NCI-H510A (cell line): ENCODE measurements around the gene SPHK2.

Source experiments
- DNase-seq: peaks from one replicate; lab custom pipeline; 2025; lab: John Stamatoyannopoulos, UW

SPHK2 gene

DNA sequence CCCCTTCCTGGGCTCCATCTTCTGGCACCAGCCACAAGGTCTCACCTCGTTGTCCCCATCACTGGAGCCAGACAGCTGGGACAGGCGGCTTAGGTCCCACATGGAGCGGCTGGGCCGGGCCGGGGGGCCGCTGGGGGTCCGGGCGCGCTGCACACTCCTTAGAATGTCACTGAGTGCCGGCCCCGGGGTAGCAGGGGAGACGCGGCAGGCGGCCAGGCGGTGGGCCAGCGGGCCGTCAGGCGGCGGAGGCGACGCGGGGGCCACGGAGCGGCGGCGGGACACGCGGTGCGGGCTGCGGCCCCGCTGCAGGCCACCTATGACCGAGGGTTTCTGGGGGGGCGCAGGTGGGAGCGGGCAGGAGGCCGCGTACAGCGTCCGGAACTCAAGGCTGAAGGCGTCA is 15.9 kb upstream of the SPHK2 start:
- no peak for DNase-seq

DNA sequence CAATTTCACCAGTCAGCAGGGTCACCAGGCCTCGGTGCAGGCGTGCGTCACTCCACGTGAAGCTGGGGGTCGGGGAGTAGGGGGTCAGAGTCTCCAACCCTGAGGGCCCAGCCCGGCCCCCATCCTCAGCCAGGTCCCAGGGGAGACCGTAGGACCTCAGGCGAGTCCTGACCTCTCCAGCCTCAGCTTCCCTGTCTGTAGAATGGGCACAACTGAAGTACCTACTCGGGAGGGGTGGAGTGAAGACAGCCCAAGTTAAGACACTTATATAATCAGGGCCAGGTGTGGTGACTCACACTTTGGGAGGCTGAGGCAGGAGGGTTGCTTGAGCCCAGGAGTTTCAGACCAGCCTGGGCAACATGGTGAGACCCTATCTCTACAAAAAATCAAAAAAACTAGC is 15.5 kb upstream of the SPHK2 start:
- no peak for DNase-seq

DNA sequence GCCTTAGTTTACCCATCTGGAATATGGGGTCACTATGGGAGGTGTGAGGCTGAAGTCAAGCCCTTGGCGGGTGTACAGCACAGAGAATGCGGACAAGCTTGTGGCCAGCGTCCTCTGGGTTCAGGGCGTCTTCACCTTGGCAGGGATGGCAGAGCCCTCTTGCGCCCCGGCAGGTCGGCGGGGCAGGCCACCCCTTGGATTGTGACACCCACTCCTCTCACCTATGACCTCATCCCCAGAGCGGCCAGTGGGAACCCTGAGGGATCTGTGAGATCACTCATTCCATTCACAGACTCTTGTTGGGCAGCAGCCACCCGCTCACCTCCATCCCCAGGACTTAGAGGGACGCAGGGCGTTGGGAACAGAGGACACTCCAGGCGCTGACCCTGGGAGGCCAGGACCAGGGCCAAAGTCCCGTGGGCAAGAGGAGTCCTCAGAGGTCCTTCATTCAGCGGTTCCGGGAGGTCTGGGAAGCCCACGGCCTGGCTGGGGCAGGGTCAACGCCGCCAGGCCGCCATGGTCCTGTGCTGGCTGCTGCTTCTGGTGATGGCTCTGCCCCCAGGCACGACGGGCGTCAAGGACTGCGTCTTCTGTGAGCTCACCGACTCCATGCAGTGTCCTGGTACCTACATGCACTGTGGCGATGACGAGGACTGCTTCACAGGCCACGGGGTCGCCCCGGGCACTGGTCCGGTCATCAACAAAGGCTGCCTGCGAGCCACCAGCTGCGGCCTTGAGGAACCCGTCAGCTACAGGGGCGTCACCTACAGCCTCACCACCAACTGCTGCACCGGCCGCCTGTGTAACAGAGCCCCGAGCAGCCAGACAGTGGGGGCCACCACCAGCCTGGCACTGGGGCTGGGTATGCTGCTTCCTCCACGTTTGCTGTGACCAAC is 12.6 kb upstream of the SPHK2 start, which contains the start of gene SPACA4:
TSS of gene SPACA4 (plus strand) at position 280 of the 896 bp plus-strand sequence. CDS start at position 517, 237 bp downstream.
- DNase-seq: no peak

DNA sequence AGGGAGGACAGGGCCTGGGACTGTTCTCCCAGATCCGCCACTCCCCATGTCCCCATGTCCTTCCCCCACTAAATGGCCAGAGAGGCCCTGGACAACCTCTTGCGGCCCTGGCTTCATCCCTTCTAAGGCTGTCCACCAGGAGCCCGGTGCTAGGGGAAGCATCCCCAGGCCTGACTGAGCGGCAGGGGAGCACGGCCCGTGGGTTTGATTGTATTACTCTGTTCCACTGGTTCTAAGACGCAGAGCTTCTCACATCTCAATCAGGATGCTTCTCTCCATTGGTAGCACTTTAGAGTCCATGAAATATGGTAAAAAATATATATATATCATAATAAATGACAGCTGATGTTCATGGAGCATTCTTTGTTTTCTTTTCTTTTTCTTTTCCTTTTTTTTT is 11.9 kb upstream of the SPHK2 start:
- no peak for DNase-seq

DNA sequence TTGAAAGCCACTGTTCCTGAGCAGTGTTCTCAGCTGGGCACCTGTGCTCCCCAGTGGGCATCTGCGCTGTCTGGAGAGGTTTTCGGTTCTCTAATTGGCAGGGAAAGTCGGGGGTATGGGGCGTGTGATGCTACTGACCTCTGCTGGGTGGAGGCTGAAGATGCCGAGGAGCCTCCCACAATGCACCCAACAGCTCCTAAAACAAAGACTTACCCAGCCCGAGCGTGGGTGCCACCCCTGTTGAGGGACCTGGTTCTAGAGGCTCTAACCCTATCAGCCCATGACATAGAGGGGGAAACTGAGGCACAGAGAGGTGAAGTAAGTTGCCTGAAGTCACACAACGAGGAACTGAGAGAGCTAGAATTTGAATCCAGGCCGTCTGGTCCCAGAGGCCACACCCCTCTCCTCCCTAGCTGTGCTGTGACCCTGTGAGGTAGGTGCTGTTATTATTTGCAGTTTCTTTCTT is 10.5 kb upstream of the SPHK2 start:
- no peak for DNase-seq

DNA sequence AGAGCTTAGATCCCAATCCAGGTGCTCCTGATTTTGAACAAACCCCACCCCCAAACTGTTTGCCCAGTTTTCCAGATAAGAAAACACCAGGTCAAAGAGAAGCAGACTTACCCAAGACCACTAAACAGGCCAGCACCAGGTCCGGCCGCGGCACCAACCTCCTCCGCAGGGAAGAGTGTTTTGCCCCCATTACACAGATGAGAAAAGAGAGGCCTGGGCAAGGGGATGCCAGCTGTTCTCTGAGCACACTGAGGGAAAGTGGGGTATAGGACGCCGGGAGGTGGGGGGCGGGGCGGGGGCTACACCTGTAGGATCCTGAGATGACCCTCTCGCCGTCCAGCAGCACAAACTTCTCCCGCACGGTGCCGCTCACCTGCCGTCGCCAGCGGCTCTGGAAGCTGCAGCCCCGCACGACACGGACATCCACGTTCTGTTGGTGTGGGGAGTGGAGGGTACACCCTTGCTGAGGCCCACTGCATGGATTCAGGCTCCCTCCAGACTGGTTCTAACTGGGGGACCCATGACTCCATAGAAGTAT is 9.7 kb upstream of the SPHK2 start:
- DNase-seq: no peak

DNA sequence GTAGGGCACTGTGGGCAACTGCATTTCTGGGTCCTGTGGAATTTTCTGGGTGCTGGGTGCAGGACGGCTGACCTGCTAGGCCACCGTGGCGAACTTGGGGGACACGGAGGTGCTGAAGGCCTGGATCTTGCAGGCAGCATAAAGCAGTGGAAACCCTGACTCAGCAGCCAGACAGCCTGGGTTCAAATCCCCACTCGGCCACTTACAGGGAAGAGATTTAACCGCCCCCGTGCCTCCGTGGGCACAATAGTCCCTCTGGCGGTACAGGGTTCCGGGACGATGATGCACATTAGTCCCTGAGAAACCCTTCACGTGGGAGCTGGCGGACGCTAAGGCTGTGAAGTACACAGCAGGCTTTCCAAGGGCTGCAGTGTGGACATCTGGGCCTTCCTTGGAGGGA is 7.4 kb upstream of the SPHK2 start:
- DNase-seq: no peak

DNA sequence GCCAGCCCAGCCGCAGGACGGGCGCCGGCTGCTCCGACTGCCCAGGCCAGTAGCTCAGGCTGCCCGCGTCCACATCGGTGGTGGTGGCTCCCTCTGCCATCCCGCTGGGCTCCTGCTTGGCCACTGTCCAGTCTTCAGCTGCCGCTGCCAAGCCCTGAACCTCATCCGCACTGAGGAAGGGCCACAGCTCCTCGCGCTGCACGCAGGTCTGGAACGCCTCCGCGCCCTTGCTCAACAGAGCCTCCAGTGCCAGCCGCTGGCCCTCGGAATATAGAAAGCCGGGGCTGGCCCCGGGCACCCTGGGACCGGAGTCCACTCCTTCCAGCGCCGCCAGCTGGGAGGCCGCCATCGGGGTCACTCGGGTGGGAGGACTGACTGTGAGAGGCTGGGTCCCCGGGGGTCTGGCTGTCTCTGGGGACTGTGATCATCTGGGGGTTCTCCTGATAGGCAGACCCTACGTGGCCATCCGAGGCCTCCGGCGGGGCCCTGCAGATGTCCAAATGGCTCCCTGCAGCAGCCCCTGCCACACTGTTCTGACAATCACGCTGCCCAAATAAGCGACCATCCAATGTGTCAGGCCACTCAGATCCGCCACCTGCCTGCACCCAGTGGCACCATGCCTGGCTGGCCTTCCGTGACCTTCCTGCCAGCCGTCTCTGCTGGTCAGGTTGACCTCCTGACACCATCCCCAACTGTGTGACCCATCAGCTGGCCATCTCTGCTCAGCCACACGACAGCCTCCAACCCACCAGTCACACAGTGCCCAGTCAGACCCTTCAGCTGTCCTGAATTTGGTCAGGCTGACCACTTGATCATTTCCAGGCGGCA is 6.1 kb upstream of the SPHK2 start:
- no peak for DNase-seq

DNA sequence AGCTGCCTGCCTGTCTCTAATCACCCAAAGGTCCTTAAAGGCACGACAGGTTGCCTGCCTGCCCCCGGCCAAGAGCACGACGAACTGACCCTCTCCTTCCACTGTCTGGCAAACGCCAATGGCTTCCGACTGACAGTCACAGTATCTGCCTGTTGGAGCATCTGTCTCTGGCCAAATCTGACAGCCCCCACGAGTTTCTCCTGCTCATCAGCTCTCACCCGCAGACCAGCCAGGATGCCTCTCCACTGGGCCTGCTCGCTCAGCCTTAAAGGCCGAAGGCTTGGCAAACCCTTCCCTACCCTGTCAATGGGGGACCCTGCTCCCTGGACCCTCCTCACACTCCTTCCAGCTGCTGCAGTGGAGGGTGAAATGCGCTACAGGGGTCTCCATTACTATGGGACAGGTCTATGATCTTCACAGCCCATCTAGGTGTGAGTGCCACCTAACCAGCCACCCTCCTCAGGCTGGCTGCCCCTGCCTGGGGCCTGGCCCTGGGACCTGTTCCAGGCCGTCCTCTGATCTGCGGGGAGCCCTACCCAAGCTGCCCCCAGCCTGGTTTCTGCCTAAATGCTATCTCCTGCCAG is 5.4 kb upstream of the SPHK2 start:
- no peak for DNase-seq

DNA sequence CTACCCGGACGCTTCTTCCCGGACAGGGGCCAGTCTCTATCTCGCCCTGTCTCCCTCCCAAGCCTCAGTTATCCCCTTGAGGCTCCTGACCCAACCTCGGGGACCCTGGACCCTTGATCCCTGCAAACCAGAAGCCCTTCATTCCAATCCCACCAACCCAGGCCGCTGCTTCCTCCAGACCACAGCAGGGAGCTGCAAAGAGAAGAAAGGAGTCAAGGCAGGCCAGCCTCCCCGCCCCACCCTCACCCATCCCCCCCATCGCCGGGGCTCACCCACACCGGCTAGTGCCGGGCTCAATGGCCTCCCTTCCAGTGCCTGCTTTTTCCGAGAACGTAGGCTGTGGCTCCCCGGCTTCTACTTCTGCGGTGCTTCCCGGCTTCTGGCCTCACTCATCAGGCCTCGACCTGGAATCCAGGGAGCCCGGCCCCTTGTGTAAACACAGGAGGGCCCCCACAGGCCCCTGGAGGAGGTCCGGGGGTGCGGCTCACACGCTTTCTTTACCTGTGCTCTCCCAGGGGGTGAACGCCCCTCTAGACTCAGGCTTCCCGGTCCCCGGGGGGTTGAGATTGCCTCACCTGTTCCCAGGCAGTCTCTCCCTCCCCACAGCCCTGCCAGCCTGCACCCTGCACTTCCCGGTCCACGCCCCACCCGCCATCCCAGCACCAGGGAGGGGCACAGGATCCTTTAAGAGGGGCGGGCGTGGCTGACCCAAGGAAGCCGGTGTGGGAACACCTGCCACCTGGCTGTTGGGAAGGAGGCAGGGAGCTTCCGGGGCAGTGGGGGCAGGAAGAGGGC is 4.7 kb upstream of the SPHK2 start, which contains the start of gene FAM83E:
TSS of gene FAM83E (minus strand) at position 641 of the 795 bp plus-strand sequence. CDS start 1,704 bp downstream, outside the sequence.
- peak; percentile 93 for DNase-seq

GRCh38 chr19:48615231-48616040 is 3.9 kb upstream of the SPHK2 start:
- DNase-seq: no peak

GRCh38 chr19:48616041-48616436 is 3.3 kb upstream of the SPHK2 start:
- DNase-seq: no peak

DNA sequence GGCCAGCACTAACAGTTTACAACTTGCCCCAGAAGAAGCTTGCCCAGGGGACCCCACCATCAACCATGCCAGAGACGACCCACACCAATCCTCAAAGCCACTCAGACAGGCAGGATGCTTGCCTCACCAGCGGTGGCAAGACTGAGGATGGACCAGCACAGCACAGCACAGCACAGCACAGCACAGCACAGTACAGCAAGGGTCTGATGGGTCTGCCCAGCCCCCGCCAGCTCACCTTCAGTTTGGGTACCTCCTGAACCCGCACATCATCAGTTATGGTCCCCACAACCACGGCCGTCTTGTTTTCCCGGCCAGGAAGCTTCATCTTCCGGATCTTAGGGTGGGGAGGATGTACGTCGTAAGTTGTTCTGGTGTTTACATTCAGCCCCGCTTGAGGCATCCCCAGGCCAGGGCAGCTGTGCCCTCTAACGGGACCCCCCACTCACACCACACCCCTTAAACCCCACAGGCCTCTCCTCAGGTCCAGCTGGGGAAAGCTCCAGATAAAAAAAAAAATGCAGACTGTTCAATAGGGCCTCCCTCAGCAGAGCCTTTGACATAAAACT is 2.7 kb upstream of the SPHK2 start:
- DNase-seq: no peak

- no peak for DNase-seq
Observed at GRCh38 chr19:48617146-48617937, 2.0 kb upstream of the SPHK2 start.

- no peak for DNase-seq
Observed at GRCh38 chr19:48618278-48618915, 909 bp upstream of the SPHK2 start.

GRCh38 chr19:48619692-48620585 is 633 bp downstream of the SPHK2 start:
- DNase-seq: no peak

DNA sequence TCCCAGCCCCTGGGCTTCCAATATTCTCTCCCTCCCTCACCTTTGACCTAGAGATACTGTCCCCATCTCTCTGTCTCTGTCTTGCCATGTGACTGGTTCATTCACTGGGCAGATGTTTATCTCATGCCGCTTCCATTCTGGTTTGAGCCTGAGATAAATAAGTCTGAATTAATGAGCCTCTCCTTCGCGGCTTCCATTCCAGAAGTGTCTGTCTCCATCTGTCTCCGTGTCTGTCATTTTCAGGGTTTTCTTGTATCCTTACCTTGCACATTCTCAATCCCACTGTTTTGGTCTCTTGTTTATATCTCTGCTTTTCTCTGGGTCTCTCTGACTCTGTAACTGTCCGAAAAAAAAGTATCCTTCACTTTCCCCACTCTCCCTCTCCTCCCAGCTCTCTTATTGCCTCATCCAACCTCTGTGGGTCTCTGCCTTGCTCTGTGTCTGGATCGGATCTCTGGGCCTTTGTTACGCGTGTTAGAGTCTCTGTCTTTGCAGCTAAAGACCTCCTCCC is 4.3 kb downstream of the SPHK2 start:
- no peak for DNase-seq
